KOPT-K1 (cell line): ENCODE data around the gene ATP8B1.

ENCODE experiments used
- H3K27ac ChIP-seq: fragments of 200-600 bp; sonication (generic); 2 replicates; pipeline ENCODE4 v1.5.1; 2016; ENCODE audit warnings: antibody characterized with exemption, mild to moderate bottlenecking, low read depth, low read length; ENCODE audit not compliant: poor library complexity, severe bottlenecking
- H3K36me3 ChIP-seq: fragments of 200-600 bp; sonication (generic); 2 replicates; pipeline ENCODE4 v1.5.1; 2017; ENCODE audit warnings: antibody characterized with exemption, mild to moderate bottlenecking, low read length, moderate library complexity; ENCODE audit not compliant: insufficient read depth
- H3K9me3 ChIP-seq: fragments of 200-600 bp; sonication (generic); 2 replicates; pipeline ENCODE4 v1.5.1; 2017; ENCODE audit warnings: antibody characterized with exemption, low read length, mild to moderate bottlenecking; ENCODE audit not compliant: insufficient read depth, poor library complexity, severe bottlenecking

The ATP8B1 gene

GRCh38 chr18:57771193-57771592, 31.9 kb downstream of the ATP8B1 start:
- Histone ChIP-seq H3K9me3 (no peaks in the 10 kb centered on the region), H3K27ac (no peak overlapping the region), H3K36me3 (no peaks in the 10 kb centered on the region)

DNA sequence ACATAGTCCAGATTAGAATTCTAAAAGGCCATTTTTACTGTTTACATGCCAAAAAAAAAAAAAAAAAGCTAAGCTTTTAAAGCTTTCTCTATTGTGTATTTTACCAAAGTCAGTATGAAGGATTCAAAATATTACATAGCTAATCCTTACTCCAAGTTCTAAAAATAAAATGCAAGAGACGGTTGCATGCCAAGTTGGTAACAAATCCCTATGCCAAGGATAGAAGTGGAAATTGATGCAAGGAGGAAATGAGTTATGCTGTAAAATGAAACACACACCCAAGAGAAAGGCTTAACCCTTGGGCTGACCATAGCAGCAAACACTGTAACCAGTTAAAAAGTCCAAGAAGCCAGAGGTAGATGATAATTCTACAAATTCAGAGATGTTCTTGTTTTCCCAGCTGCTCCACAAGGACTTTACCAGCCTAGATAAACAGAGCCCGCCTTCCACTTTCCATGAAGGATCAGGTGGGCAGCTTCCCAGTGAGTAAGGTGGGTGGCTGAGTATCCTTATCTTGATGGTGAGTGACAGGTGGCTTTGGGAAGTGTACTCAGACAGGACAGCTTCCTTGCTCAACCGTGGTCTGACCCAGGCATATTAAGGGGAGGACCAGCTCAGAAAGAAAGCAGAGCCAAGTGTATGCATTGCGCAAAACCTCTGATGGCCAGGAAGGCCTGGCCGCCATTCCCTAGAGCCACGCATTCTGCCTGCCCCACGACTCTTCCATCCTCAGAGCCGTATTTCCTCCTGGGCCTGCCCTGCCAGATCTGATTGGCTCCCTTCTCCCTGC, 34.4 kb downstream of the ATP8B1 start:
- no peaks in the 10 kb centered on the region for H3K36me3 ChIP-seq
- no peak overlapping the region for H3K27ac ChIP-seq
- H3K9me3 ChIP-seq: no peaks in the 10 kb centered on the region

DNA sequence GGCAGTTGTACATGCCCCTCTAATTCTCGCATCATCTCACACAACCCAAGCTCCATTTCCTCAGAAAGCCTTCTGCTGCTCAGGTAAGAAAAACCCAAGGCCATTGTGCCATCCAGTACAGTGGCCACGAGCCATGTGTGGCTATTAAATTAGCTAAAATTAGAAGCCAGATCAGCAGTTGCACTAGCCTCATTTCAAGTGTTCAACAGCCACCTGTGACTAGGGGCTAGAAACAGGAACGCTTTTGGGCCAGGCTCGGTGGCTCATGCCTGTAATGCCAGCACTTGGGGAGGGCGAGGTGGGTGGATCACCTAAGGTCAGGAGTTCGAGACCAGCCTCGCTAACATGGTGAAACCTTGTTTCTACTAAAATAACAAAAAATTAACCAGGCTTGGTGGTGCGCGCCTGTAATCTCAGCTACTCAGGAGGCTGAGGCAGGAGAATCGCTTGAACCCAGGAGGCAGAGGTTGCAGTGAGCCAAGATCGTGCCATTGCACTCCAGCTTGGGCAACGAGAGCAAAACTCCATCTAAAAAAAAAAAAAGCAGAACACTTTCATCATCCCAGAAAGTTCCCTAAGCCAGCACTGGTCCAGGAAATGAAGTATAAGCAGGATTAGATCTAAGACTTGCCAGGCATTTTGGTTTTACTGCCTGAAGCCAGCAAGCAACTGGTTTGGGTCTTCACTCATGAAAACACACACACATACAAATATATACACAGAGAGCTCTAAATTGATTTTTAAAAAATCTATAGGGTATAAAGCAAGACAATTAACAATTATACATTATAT, 35.7 kb downstream of the ATP8B1 start:
- Histone ChIP-seq H3K9me3 (no peaks in the 10 kb centered on the region), H3K27ac (no peak overlapping the region), H3K36me3 (no peaks in the 10 kb centered on the region)

GRCh38 chr18:57764995-57765394, 38.1 kb downstream of the ATP8B1 start:
- no peaks in the 10 kb centered on the region for H3K9me3 ChIP-seq
- H3K36me3 ChIP-seq: no peaks in the 10 kb centered on the region
- H3K27ac ChIP-seq: no peak overlapping the region

DNA sequence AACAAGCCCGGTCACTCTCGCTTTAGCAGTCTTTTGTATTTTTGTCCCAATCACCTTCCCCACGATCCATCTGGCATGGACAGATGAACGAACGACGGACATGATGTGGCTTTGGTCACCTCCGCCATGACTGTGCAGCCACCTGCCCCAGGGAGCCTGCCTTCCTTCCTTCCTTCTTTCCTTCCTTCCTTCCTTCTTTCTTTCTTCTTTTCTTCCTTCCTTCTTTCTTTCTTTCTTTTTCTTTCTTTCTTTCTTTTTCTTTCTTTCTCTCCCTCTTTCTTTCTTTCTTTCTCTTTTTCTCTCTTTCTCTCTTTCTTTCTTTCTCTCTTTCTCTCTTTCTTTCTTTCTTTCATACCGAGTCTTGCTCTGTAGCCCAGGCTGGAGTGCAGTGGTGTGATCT, 39.0 kb downstream of the ATP8B1 start:
- H3K36me3 ChIP-seq: no peaks in the 10 kb centered on the region
- no peaks in the 10 kb centered on the region for H3K9me3 ChIP-seq
- no peak overlapping the region for H3K27ac ChIP-seq

DNA sequence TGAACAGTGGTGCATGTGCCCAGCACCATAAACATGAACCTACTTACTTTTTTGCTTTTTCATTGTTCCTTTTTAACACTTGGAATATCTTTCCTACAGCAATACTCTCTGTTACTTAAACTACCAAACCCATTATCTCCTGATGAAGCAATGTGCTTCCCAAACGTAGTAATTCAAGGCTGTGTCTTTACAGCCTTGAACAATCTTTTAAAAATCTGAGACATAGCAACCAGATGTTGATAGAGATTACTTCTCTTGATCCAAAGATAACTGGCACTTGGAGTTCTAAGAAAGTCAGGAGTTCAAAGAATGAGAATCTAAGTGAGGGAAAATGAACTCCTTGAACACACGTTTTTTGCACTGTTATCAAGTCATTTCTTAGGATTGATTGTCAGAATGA, 40.4 kb downstream of the ATP8B1 start:
- Histone ChIP-seq H3K9me3 (no peaks in the 10 kb centered on the region), H3K27ac (no peak overlapping the region), H3K36me3 (no peaks in the 10 kb centered on the region)

- no peak overlapping the region for H3K27ac ChIP-seq
- no peaks in the 10 kb centered on the region for H3K36me3 ChIP-seq
- no peaks in the 10 kb centered on the region for H3K9me3 ChIP-seq
Measured at GRCh38 chr18:57759650-57760049, 43.5 kb downstream of the ATP8B1 start.

DNA sequence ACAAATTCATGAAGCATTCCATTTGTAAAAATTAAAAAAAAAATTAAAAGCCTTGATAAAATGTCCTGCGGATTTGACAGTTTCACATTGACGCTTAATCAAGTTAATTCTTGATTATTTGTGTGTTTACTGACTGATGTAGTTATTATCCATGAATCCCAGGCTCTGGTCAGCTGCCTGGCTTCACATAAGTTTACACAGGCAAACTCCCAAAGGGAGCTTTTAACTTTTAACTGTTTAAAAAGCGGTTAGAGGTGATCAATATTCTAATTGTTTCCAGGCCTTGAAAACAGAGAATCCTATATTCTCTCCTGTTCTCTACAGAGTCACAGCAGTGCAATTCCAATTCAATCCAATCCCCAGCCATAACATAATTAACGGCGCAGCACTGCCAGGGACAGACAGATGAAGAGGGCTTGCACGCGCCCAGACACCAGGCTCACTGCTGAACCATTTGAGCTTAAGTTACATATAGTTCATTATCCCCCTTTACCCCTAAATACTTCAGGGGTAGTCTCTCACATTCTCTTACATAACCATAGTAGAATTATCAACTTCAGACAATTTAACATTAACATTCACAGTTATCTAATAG, 47.5 kb downstream of the ATP8B1 start:
- H3K36me3 ChIP-seq: no peaks in the 10 kb centered on the region
- no peak overlapping the region for H3K27ac ChIP-seq
- H3K9me3 ChIP-seq: no peaks in the 10 kb centered on the region

DNA sequence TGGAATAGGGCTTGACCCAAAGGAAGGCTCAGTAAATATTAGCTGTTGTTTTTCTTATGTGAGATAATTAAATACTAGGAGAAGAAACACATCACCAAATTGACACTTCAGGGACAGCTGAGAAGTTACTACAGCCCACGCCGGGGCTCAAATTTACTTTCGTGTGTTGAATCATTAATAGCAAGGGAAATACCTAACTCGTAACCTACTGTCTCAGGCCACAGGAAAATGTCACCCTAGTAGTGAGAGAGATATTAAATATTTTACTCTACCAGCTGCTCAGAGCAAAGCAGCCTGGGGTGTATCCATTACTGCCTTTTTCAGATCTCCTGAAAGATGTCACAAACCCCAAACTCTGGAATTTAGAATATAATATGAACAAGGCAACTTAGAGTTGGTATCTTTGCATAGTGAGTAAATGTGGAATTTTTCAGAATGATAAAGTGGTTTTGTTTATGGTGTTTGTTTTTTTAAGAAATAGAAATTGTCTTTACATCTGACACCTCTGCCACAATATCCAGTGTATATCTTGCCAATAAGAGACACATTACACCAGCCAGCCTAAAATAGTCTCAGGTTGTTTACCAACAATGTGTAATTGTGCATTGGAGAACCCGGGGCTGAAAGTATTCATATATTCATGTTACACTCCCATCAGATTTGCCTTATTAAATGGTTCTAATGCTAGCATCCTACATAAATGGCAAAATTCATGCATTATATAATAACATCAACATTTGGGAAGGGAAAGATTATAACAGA, 48.4 kb downstream of the ATP8B1 start:
- Histone ChIP-seq H3K27ac (no peak overlapping the region), H3K36me3 (no peaks in the 10 kb centered on the region), H3K9me3 (no peaks in the 10 kb centered on the region)

GRCh38 chr18:57753063-57753462, 50.1 kb downstream of the ATP8B1 start:
- Histone ChIP-seq H3K36me3 (no peaks in the 10 kb centered on the region), H3K27ac (no peak overlapping the region), H3K9me3 (no peaks in the 10 kb centered on the region)

DNA sequence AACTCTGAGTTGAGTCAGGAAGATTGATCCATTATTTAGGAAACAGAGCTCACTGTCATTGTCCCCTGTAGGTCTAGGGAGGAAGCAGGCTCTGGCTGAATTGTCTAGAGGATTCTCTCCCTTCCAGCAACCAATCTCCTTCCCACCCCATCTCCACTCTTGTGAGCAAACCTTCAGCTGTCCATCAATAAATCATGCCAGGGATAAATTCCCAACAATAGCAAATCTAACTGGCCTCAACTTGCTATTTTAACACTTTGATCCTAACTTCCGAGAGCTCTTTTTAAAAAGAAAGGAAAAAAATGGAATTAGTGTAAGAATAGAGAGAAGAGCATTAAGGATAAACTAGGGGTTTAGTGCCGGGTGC, 53.5 kb downstream of the ATP8B1 start:
- H3K36me3 ChIP-seq: no peaks in the 10 kb centered on the region
- H3K9me3 ChIP-seq: no peaks in the 10 kb centered on the region
- no peak overlapping the region for H3K27ac ChIP-seq

DNA sequence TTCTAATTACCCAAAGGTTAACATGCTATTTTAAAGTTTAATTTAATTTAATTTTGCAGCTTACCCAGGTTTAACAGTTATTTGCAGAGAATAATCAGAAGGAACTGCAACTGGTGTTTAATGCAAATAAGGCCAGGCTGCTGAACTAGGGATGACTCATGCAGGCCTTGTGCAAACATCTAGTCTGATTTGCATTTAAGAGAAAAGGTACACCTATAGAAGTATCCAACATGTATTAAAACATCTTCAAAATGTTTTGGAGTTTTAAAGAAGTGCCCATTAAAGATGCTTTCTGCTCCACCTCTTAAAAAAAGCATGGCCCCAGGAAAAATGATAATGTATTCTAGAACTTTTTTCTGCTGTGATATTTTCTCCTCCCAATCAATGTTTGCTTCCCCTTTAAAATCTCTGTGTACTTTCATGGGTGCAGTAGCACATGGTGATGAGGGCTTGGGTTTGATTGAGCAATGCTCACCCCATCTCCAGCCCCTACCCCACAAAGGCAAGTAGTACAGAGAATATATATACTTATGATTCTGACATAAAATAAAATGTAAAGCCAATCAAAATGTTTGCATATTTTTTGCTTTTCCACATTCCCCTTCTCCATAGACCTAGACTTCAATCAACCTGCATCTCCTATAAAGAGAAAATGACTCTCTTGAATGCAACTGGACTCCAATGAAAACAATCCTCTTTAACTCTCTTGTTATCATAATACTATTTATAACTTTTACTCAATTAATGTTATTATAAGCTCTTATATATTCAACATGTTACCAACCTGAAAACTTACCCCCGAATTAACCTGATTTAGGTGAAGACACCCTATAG, 54.1 kb downstream of the ATP8B1 start:
- H3K36me3 ChIP-seq: no peaks in the 10 kb centered on the region
- no peak overlapping the region for H3K27ac ChIP-seq
- no peaks in the 10 kb centered on the region for H3K9me3 ChIP-seq

- Histone ChIP-seq H3K27ac (no peak overlapping the region), H3K36me3 (no peaks in the 10 kb centered on the region), H3K9me3 (no peaks in the 10 kb centered on the region)
Measured at GRCh38 chr18:57747809-57748680, 55.1 kb downstream of the ATP8B1 start.
